ENCODE data around the gene STX18. TPM values are rescaled to one million over a fixed set of nuclear protein-coding genes. Genes with fewer than 3 reads are reported as not detected.

STX18 gene
- total RNA-seq, 1 donor from 2014 or later: 36.7 TPM

DNA sequence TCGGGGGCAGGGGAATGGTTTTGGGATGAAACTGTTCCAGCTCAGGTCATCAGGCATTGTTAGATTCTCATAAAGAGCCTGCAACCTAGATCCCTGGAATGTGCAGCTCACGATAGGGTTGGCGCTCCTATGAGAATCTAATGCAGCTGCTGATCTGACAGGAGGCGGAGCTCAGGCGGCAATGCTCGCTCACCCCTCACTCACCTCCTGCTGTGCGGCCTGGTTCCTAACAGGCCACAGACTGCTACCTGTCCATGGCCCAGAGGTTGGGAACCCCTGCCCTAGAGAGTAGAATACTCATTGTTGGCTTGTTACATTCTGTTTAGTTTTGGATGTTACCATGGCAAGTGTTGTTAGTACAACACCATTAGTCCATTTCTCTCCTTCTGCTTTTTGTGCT lies 40.8 kb upstream of the STX18 start:
- Mint-ChIP-seq H3K27me3 (ENCODE audit: low read depth) (no peaks in the 10 kb centered on the region), H3K9me3 (peaks cover 5% of the 10 kb centered on the region), H3K4me3 (no peak overlapping the region), H3K36me3 (ENCODE audit: low read depth) (peaks cover 14% of the 10 kb centered on the region), H3K27ac (ENCODE audit: unreplicated experiment) (no peak overlapping the region), H3K4me1 (peaks cover 67% of the 10 kb centered on the region)
- no peak for DNase-seq (ENCODE audit: low read depth, low spot score)
- TF ChIP-seq, protein P1, sequence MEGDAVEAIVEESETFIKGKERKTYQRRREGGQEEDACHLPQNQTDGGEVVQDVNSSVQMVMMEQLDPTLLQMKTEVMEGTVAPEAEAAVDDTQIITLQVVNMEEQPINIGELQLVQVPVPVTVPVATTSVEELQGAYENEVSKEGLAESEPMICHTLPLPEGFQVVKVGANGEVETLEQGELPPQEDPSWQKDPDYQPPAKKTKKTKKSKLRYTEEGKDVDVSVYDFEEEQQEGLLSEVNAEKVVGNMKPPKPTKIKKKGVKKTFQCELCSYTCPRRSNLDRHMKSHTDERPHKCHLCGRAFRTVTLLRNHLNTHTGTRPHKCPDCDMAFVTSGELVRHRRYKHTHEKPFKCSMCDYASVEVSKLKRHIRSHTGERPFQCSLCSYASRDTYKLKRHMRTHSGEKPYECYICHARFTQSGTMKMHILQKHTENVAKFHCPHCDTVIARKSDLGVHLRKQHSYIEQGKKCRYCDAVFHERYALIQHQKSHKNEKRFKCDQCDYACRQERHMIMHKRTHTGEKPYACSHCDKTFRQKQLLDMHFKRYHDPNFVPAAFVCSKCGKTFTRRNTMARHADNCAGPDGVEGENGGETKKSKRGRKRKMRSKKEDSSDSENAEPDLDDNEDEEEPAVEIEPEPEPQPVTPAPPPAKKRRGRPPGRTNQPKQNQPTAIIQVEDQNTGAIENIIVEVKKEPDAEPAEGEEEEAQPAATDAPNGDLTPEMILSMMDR (conservative IDR thresholded peaks at IDR 0.05): no peak

DNA sequence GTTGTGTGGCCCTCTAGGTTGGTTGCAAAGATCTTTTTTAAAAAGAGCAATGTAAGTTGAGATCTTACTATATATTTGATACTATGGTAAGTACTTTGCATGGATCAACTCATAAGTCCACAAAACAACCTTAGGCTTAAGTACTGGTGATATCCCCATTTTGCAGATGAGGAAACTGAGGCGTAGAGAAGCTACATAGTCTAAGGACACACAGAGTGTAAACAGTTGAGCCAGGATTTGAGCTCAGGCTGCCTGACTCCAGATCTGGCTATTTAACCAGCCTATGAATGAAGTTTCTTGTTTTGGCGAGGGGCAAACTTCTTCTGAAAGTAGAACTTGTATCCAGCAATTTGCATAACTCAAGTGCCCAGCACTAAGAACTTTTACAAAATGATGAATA lies 38.6 kb upstream of the STX18 start:
- TF ChIP-seq, protein P1 (conservative IDR thresholded peaks at IDR 0.05): no peak
- peaks cover 65% of the 10 kb centered on the region for H3K4me1 Mint-ChIP-seq
- DNase-seq (ENCODE audit: low read depth, low spot score): no peak
- H3K27me3 Mint-ChIP-seq (ENCODE audit: low read depth): peaks cover 3% of the 10 kb centered on the region
- H3K9me3 Mint-ChIP-seq: peaks cover 3% of the 10 kb centered on the region
- H3K27ac Mint-ChIP-seq (ENCODE audit: unreplicated experiment): no peak overlapping the region
- H3K4me3 Mint-ChIP-seq: no peak overlapping the region
- peaks cover 5% of the 10 kb centered on the region for H3K36me3 Mint-ChIP-seq (ENCODE audit: low read depth)

DNA sequence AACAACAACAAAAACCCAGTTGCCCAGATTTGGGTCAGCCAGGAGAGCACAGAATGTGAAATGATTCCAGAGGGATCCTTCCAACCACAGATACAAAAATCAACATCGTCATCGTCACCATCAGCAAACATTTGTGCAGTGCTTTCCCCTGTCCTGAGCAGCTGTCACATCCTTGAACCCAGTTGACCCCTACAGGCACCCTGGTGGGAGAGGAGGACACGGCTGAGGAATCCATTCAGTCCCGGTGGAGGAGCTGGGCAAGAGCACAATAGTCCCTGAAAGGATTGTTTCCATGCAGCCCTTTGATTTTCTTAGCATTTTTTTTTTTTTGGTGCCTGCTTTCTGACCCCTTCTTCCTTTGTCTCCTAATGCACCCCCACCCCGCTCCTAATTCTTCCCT lies 37.1 kb upstream of the STX18 start:
- H3K36me3 Mint-ChIP-seq (ENCODE audit: low read depth): peaks cover 2% of the 10 kb centered on the region
- peaks cover 3% of the 10 kb centered on the region for H3K9me3 Mint-ChIP-seq
- peaks cover 69% of the 10 kb centered on the region for H3K4me1 Mint-ChIP-seq
- peak overlapping the region; percentile 40 for H3K27ac Mint-ChIP-seq (ENCODE audit: unreplicated experiment)
- TF ChIP-seq, protein P1 (conservative IDR thresholded peaks at IDR 0.05): no peak
- peak; percentile 47 for DNase-seq (ENCODE audit: low read depth, low spot score)
- H3K27me3 Mint-ChIP-seq (ENCODE audit: low read depth): peaks cover 6% of the 10 kb centered on the region
- peak overlapping the region; percentile 63 for H3K4me3 Mint-ChIP-seq

DNA sequence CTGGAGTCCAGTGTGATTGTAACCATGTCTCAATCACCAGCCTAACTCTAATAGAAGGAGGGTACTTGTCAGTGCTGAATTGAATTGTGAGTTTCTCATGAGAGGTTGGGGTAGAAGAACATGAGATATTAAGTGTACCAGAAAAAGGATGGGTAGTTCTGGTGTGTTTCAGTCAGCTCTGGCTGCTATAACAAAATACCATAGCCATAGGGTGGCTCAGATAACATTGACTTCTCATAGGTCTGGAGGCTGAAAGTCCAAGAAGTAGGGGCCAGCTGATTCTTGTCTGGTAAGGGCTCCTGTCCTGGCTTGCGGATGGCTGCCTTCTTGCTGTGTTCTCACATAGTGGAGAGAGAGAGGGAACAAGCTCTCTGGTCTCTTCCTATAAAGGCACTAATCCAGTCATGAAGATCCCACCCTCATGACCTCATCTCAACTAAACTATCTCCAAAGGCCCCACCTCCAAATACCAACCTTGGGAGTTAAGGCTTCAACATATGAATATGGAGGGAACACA lies 35.6 kb upstream of the STX18 start:
- H3K4me3 Mint-ChIP-seq: peak overlapping the region; percentile 61
- peaks cover 64% of the 10 kb centered on the region for H3K4me1 Mint-ChIP-seq
- H3K9me3 Mint-ChIP-seq: peaks cover 3% of the 10 kb centered on the region
- peaks cover 2% of the 10 kb centered on the region for H3K36me3 Mint-ChIP-seq (ENCODE audit: low read depth)
- no peak overlapping the region for H3K27ac Mint-ChIP-seq (ENCODE audit: unreplicated experiment)
- TF ChIP-seq, protein P1 (conservative IDR thresholded peaks at IDR 0.05): no peak
- H3K27me3 Mint-ChIP-seq (ENCODE audit: low read depth): peaks cover 6% of the 10 kb centered on the region
- no peak for DNase-seq (ENCODE audit: low read depth, low spot score)

DNA sequence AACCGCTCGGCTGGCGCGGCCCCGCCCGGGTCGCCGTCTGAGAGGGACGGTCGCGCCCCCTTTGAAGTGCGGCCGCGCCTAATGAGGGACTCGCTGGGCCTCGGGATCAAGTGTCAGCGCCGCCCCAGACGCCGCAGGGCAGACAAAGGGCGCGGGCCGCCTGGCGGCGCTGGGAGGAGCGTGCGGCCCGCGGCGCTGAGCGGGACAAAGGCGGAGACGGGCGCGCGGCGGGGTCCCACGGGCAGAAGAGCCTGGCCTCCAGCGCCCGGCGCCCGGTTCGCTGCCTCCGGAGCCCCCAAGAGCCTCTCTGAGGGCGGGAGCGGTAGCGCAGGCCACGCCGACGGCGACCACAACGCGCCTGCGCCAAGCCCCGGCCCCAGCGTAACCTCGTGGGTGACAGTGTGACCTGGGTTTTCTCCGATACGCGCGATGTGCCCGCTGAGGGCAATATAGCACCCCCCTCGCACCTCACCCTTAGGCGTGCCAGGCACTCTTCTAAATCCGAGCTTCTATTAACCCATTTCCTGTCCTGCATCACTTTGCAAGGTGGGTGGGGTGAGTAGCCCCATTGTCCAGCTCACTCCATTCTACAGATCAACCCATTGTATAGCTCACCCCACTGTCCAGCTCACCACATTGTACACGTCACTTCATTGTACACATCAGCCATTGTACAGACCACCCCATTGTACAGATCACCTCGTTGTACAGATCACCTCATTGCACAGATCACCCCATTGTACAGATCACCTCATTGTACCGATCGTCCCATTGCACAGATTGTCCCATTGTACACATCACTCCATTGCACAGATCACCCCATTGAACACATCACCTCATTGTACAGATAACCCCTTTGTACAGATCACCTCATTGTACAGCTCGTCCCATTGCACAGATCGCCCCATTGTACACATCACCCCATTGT lies 33.7 kb upstream of the STX18 start:
- peak overlapping the region; percentile 70 for H3K27ac Mint-ChIP-seq (ENCODE audit: unreplicated experiment)
- peaks cover 3% of the 10 kb centered on the region for H3K9me3 Mint-ChIP-seq
- peaks cover 55% of the 10 kb centered on the region for H3K4me1 Mint-ChIP-seq
- peaks cover 6% of the 10 kb centered on the region for H3K27me3 Mint-ChIP-seq (ENCODE audit: low read depth)
- peaks cover 2% of the 10 kb centered on the region for H3K36me3 Mint-ChIP-seq (ENCODE audit: low read depth)
- peak; percentile 73 for DNase-seq (ENCODE audit: low read depth, low spot score)
- peak overlapping the region; percentile 52 for H3K4me3 Mint-ChIP-seq
- TF ChIP-seq, protein P1 (conservative IDR thresholded peaks at IDR 0.05): peak; percentile 65

Data from neural crest cell (in vitro differentiated cells).